ENCODE measurements around the gene S100A16.
A peak's percentile ranks its signal among the peaks of the same experiment; 100 is the strongest.
"Not testable (repeated sequence)": the region's sequence is repeated elsewhere in the genome, so short reads cannot be mapped to it uniquely, and the experiment has no call there.

S100A16 gene

DNA sequence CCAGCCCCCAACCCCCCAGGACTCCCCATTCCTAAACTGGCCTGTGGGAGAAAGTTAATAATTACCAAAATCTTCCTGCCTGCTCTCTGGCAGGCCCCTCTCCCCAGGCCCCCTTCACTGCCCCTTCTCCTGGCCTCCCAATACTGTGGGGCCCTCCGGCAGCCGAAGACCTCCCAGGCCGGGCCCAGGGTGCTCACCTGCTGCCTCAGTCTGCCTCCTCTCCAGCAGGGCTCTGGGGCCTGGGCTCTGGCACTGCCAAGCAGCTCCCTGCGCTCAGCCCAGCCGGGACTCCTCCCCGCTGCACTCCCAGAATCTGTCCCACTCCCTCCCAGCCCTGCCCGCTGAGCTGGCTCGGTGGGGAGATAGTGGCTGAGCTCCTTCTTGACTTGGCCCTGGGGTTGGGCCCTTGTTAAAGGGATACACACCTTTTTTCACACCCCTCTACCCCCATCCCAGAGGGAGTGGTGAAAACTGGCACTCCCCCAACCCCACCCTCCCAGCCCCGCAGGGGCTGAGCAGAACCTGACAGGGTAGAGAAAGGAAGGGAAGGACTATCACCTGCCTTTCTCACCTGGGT is at the start of gene S100A16:
TSS of gene S100A16 (minus strand) at position 383 of the 577 bp plus-strand sequence. CDS start 4,986 bp downstream, outside the sequence.
- peak; percentile 30 for DNase-seq

GRCh38 chr1:153662269-153662668 is 49.3 kb upstream of the S100A16 start:
- no peak for DNase-seq

DNA sequence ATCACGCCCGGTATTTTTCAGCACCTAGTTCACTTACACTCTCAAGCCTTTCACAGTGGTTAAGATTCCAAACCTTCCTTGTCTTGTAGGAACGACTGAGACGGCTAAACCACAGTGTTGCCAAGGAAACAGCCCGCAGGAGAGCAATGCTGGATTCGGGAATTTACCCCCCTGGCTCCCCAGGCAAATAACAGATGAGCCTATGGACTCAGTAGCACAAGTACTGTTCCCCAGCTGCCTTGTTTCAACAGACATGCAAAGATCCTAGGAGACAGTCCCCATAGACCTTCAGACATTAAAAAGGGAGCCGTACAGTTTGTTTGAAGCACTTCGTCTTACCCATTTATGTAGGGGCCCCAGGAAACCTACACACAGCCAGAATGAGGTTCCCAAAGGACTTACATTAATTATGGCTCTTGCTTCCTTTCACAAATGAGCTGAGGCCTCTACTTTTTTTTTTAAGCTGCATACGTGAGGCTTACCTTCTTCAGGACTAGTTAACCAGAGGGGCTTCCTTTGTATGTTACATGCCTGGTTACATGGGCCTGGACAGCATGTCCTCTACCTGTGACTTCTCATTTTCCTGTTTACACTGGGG is 48.3 kb upstream of the S100A16 start:
- no peak for DNase-seq

DNA sequence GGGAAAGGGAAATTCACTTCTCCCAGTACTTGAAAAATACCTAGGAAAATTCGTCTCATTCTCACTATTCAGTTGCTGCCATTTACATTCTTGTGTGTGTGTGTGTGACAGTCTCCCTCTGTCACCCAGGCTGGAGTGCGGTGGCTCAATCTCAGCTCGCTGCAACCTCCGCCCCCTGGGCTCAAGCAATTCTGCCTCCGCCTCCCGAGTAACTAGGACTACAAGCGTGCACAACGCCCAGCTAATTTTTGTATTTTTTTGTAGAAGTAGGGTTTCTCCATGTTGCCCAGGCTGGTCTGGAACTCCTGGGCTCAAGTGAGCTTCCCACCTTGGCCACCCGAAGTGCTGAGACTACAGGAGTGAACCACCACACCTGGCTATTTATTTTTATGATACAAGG is 46.7 kb upstream of the S100A16 start:
- no peak for DNase-seq

GRCh38 chr1:153659175-153659534 is 46.2 kb upstream of the S100A16 start:
- DNase-seq: no peak

GRCh38 chr1:153658400-153659174 is 45.6 kb upstream of the S100A16 start, which contains the start of gene SNAPIN:
Gene SNAPIN, plus strand, starts transcription at chr1:153658703. Its CDS starts 41 bp downstream, at chr1:153658744.
- peak; percentile 71 for DNase-seq

DNA sequence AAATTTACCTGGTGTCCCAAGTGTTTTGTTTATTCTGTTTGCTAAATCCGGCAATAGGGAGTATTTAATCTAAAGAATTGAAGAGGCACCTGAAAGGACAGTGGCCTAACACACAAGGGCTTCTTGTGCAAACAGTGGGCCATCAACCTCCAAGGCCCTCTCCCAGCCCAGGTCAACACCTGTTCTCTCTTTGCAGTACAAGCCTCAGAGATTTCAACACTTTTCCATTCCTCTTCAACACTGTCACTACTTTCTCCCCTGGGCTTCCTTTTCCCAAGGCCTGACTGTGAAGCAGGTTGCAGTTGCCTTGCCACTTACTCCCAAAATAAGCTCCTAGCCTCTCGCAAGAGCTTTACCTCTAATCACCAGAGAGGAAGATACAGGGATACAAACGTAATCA is 42.4 kb upstream of the S100A16 start:
- DNase-seq: no peak

- no peak for DNase-seq
These were observed 40.0 kb upstream of the S100A16 start for GRCh38 chr1:153652805-153653500.

DNA sequence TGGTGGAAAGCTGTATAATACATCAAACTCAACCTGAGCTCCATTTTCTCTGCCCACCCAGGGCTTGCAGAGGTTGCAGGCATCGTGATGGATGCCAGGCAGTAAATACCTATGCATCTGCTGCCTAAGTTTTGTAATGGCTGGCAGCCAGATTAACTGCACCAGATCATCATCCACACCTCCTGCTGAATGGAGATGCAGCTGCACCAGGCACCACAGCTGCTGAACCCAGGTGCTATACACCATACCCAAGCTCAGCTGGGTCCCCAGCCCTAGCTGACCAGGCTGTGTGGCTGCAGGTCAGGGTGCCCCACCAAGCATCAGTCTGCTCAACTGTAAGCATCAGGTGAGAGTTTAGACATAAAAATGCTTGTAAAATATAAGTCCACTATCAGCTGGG is 38.8 kb upstream of the S100A16 start:
- no peak for DNase-seq

DNA sequence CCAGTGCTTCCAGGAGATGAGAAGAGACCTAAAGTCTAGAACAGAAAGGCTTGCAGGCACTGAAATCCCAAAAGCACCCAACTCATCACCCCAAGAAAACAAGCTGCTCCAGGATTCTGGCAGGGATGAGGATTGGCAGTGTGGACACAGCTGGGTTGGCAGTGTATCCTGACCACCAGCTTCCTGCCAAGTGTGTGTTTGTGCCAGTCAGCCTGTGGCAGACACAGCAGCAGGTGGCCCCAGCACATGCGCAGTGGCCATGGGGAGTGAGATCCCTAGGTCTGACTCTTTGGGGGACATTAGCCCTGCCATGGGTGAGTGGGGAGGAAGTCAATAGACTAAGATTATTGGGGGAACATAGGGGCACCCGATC is 36.9 kb upstream of the S100A16 start:
- DNase-seq: no peak

GRCh38 chr1:153649137-153649862 is 36.4 kb upstream of the S100A16 start:
- DNase-seq: no peak

- DNase-seq: no peak
These were observed 35.2 kb upstream of the S100A16 start for GRCh38 chr1:153648000-153648643.

GRCh38 chr1:153647346-153647714 is 34.4 kb upstream of the S100A16 start:
- DNase-seq: no peak

- DNase-seq: no peak
These were observed 33.9 kb upstream of the S100A16 start for GRCh38 chr1:153646672-153647345.

GRCh38 chr1:153643816-153644215 is 30.9 kb upstream of the S100A16 start:
- DNase-seq: no peak

DNA sequence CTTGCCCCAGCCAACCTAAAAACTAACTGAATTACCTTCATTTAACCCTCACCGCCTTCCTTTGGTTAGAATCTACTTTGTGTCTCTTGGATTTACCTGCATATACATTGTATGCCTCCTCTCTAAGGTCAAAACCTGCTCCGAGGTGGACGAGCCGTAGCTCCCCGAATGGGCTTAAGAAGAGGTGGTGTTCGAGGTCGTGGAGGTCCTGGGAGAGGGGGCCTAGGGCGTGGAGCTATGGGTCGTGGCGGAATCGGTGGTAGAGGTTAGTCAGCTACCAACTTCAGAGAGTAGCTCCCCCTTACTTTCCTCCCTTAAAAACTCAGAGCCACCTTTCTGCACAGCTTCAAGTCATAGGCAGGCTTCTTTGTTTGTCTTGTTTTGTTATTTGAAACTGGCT is 30.2 kb upstream of the S100A16 start:
- no peak for DNase-seq

GRCh38 chr1:153642161-153642560 is 29.2 kb upstream of the S100A16 start:
- DNase-seq: no peak

DNA sequence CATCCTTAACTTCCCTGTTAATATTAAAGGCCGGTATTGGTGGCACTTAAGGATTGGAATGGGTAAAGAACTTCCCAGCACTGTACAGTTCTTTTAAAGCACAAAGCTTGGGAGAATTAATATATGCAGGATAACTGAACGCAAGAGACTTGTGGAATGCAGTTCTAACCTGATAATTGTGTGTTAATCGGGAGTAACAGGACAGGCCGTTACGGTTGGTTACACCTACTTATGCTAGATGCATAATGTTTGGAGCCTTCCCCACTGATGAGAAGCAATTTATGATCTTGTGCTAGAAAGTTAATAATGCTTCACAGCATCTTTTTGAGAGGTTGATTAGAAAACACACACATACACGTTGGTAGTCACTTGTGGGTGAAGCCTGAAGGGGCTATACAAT is 27.9 kb upstream of the S100A16 start:
- DNase-seq: no peak

DNA sequence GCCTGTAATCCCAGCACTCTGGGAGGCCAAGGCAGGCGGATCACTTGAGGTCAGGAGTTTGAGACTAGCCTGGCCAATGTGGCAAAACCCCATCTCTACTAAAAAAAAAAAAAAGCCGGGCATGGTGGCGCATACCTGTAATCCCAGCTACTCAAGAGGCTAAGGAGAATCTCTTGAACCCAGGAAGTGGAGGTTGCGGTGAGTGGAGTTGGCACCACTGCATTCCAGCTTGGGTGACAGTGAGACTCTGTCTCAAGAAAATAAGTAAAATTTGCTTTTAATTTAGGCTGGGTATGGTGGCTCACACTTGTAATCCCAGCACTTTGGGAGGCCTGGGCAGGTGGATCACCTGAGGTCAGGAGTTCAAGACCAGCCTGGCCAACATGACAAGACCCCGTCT is 27.3 kb upstream of the S100A16 start:
- not testable (repeated sequence) for DNase-seq

GRCh38 chr1:153639280-153639679 is 26.3 kb upstream of the S100A16 start:
- DNase-seq: no peak

GRCh38 chr1:153638261-153638660 is 25.3 kb upstream of the S100A16 start:
- DNase-seq: no peak

GRCh38 chr1:153636312-153636711 is 23.4 kb upstream of the S100A16 start:
- no peak for DNase-seq

Measured in GOT3 (cell line).